PFSK-1 (cell line): Measurements from ENCODE around the gene TIAM2.

Experiments
- FOXP2 ChIP-seq: optimal IDR thresholded peaks from 2 replicates; pipeline ENCODE3; 2011; ENCODE audit warnings: borderline replicate concordance, control low read depth, inconsistent platforms; ENCODE audit not compliant: insufficient read depth; ENCODE audit errors: extremely low read length, extremely low read depth
- POLR2AphosphoS5 ChIP-seq: IDR thresholded peaks from 2 replicates; pipeline ENCODE4 v1.6.1; 2012; ENCODE audit warnings: low read depth, mild to moderate bottlenecking, control low read depth, low read length, moderate library complexity
- SIN3A ChIP-seq: IDR thresholded peaks from 2 replicates; pipeline ENCODE4 v1.6.1; 2012; ENCODE audit warnings: mild to moderate bottlenecking, low read length, moderate library complexity, borderline replicate concordance; ENCODE audit not compliant: insufficient read depth
- TAF1 ChIP-seq: IDR thresholded peaks from 2 replicates; pipeline ENCODE4 v1.6.1; 2012; ENCODE audit warnings: low read length, control low read depth, borderline replicate concordance; ENCODE audit not compliant: insufficient read depth
- TF ChIP-seq, protein P1 (sequence below), 2 experiments: IDR thresholded peaks; 2 replicates each; pipeline versions ENCODE4 v1.6.1 to v1.8.0; 2011 to 2012; ENCODE audit warnings: low read depth in 2 of 2, low read length in 2 of 2, control low read depth in 1 of 2, inconsistent platforms in 1 of 2, mild to moderate bottlenecking in 1 of 2, moderate library complexity in 1 of 2; ENCODE audit not compliant: insufficient read depth in 1 of 2

The TIAM2 gene

DNA sequence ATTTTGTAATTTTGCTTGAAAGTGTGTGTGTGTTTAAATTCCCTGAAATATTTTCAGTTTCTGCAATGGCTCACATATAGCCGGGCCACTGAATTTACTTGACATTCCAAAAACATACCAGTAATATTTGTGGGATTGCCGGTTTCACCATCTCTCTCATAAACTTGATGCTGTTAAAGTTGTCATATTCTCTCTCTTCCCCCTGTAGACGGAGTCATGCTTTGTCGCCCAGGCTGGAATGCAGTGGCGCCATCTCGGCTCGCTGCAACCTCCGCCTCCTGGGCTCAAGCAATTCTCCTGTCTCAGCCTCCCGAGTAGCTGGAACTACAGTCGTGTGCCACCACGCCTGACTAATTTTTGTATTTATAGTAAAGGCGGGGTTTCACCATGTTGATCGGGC lies 122.1 kb downstream of the TIAM2 start:
- TF ChIP-seq POLR2AphosphoS5 = no peak
- no peak for TF ChIP-seq TAF1
- no peak for TF ChIP-seq SIN3A
- TF ChIP-seq FOXP2 = no peak
- TF ChIP-seq, protein P1, sequence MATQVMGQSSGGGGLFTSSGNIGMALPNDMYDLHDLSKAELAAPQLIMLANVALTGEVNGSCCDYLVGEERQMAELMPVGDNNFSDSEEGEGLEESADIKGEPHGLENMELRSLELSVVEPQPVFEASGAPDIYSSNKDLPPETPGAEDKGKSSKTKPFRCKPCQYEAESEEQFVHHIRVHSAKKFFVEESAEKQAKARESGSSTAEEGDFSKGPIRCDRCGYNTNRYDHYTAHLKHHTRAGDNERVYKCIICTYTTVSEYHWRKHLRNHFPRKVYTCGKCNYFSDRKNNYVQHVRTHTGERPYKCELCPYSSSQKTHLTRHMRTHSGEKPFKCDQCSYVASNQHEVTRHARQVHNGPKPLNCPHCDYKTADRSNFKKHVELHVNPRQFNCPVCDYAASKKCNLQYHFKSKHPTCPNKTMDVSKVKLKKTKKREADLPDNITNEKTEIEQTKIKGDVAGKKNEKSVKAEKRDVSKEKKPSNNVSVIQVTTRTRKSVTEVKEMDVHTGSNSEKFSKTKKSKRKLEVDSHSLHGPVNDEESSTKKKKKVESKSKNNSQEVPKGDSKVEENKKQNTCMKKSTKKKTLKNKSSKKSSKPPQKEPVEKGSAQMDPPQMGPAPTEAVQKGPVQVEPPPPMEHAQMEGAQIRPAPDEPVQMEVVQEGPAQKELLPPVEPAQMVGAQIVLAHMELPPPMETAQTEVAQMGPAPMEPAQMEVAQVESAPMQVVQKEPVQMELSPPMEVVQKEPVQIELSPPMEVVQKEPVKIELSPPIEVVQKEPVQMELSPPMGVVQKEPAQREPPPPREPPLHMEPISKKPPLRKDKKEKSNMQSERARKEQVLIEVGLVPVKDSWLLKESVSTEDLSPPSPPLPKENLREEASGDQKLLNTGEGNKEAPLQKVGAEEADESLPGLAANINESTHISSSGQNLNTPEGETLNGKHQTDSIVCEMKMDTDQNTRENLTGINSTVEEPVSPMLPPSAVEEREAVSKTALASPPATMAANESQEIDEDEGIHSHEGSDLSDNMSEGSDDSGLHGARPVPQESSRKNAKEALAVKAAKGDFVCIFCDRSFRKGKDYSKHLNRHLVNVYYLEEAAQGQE (IDR thresholded peaks at IDR 0.05; ENCODE audit: insufficient read depth in 1 of 2, low read depth in 2 of 2, low read length in 2 of 2) = no peak

DNA sequence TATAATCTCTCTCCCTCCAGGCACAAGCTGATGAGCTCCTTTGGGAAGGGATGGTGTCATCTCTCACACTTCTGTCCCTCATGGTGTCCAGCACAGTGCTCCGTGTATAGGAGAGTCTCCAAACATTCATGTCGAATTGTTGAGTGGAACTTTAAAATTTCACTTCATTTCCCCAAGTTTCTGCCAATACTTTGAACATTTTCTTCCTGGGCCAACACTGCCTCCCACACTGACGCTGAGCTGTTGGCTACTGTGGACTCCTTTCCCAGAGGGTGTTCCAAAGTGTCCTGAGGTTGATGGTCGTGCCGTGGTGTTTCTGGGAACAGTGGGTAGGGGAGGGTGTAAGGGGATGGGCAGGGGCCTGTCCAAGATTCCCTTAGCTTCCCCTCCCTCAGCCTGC lies 122.7 kb downstream of the TIAM2 start:
- TF ChIP-seq FOXP2 (no peak), SIN3A (no peak), POLR2AphosphoS5 (no peak), TAF1 (no peak)
- TF ChIP-seq, protein P1 (IDR thresholded peaks at IDR 0.05; ENCODE audit: insufficient read depth in 1 of 2, low read depth in 2 of 2, low read length in 2 of 2) = no peak

DNA sequence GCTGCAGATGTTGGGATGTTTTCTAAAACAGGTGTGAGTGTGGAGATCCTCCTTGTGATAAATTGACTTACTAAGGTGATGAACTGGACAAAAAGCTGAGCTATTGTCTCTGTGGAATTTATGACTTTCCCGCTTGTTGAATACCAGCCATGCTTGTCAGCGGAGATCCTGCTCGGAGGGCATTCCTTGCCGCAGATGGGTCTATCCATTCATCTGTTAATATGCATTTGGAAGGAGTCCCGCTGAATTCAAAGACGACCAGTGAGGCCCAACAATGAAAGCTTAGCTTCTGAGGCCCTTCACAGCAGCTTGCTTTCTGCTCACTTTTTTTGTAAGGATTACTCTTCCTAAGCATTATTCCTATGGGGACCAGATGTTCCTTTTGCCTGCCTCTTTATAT lies 124.9 kb downstream of the TIAM2 start:
- no peak for TF ChIP-seq TAF1
- TF ChIP-seq, protein P1 (IDR thresholded peaks at IDR 0.05; ENCODE audit: insufficient read depth in 1 of 2, low read depth in 2 of 2, low read length in 2 of 2) = no peak
- no peak for TF ChIP-seq POLR2AphosphoS5
- TF ChIP-seq FOXP2 = no peak

DNA sequence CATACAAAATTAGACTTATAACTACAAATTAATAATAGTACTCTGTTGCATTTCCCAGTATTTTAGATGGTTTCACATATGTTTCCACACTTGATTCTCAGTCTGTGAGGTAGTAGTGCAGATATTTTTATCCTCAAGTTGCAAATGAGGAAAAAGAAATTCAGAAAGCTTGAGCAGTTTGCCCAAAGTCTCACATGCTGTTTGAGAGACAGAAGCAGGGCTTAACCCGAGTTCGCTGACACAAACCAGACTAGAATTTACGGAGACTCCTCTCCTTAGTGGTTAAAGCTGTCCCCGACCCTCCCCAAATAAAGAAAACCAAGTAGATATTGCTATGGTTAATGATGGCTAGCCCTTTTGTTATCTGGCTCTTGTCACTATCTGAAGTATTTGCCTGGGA lies 126.2 kb downstream of the TIAM2 start:
- TF ChIP-seq SIN3A (no peak), POLR2AphosphoS5 (no peak)

DNA sequence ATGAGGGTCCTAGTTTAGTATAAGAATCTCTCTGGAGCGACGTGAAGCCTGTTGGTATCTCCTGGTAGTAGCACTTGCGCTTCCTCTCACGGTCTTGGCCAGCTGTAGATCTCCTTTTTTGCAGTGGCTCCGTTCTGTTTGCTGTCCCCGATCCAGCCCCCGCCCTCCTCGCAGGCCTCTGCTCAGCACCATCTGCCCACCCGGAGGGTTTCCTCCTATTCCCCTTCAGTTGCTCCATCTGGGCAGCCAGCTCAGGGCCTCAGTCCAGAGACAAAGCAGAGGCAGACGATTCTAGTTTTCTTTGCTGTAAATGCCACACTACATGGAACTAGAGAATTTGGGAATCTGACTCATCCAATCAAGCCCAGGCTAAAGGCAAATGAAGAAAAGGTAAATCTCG lies 126.6 kb downstream of the TIAM2 start:
- no peak for TF ChIP-seq TAF1

DNA sequence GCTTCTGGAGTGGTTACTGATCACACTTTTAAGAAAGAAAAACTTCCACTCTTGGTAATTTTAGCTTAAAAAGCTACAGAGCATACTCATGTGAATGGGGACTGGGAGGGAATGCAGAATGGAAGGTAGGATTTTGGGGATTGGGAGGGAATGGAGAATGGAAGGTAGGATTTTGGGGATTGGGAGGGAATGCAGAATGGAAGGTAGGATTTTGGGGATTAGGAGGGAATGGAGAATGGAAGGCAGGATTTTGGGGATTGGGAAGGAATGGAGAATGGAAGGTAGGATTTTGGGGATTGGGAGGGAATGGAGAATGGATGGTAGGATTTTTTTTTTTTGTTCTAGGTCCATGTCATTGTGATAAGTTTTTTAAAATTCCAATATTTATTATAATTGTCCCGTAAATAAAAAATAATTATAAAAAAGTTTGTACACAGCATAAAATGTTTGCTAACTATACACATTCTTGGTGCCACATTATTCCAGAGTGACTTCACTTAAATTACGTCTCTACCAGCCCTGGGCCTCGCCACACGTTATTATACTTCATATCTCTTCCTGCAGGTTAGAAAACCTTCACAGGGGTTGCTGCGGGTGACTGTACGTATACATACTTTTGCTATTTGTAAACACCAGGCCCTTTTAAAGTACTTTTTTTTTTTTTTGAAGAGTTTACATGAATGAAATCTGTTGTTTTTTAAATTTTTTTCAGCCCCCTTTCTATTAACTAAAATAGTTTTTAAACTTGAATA lies 127.3 kb downstream of the TIAM2 start:
- TF ChIP-seq SIN3A (no peak), FOXP2 (no peak), TAF1 (no peak), POLR2AphosphoS5 (no peak)
- TF ChIP-seq, protein P1 (IDR thresholded peaks at IDR 0.05; ENCODE audit: insufficient read depth in 1 of 2, low read depth in 2 of 2, low read length in 2 of 2) = no peak
